HG03135 (cell line): ENCODE results near the gene KDM4E.
"Not testable (repeated sequence)": the region's sequence is repeated elsewhere in the genome, so short reads cannot be mapped to it uniquely, and the experiment has no call there.

Experiments used
- ATAC-seq: cut with Tn5 transposase; IDR thresholded peaks from one replicate; pipeline ENCODE4 v1.9.1; 2021; ENCODE audit warnings: mild to moderate bottlenecking, moderate library complexity; ENCODE audit not compliant: unreplicated experiment

KDM4E gene

DNA sequence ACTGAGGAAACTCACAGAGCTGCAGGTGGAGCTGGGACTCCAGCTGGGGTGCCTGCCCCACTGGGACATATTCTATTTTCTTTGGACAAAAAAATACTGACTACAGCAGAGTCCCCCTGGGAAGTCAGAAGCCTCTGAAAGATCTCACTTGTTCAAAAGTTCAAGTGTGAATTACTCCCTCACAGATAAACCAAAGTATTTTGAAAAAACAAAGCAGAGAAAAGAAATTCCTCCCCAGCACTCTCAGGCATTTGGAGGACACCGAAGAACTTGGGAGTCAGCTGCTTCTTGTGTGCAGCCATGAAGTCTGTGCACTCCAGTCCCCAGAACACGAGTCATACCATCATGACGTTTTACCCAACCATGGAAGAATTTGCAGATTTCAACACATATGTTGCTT, 24.1 kb downstream of the KDM4E start, which contains the start of gene KDM4F:
Gene KDM4F (plus strand): TSS at position 301 of the 400 bp plus-strand sequence.
- not testable (repeated sequence) for ATAC-seq

DNA sequence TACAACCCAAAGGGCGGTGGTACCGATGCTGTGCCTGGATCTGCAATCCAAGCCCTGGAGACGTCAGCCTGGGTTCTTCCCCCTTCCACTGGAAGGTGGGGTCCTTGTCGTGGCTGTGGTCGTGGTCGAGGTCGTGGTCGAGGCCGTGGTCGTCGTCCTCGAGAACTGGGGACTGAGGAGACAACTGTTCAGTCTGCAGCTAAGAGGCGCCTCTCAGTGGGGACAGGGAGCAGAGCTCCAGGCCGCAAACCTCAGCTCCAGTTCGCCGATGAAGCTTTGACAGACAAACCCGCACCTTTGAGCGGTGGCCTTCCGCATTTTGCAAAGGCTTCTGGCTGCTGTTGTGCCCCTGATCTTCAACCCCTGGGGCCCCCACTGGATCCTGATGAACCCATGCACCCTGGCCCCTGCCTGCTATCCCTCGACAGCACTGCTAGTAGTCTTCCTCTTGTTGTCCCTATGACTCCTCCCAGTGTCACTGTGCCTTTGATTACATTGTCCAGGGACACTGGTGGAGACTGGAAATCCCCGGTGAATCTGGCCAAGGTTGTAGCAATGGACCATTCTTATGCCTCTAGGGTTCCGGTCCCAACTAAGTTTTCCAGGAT, 25.6 kb downstream of the KDM4E start:
- ATAC-seq: no peak

DNA sequence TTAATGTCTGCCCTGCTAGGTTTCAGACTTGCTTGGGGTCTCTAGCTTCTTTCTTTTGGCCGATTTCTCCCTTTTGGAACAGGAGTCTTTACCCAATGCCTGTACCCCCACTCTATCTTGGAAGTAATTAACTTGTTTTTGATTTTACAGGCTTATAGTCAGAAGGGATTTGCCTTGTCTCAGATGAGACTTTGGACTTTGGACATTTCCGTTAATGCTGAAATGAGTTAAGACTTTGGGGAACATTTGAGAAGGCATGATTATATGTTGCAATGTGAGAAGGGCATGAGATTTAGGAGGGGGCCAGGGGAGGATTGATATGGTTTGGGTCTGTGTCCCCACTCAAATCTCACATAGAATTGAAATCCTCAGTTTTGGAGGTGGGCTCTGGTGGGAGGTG, 29.3 kb downstream of the KDM4E start:
- no peak for ATAC-seq

DNA sequence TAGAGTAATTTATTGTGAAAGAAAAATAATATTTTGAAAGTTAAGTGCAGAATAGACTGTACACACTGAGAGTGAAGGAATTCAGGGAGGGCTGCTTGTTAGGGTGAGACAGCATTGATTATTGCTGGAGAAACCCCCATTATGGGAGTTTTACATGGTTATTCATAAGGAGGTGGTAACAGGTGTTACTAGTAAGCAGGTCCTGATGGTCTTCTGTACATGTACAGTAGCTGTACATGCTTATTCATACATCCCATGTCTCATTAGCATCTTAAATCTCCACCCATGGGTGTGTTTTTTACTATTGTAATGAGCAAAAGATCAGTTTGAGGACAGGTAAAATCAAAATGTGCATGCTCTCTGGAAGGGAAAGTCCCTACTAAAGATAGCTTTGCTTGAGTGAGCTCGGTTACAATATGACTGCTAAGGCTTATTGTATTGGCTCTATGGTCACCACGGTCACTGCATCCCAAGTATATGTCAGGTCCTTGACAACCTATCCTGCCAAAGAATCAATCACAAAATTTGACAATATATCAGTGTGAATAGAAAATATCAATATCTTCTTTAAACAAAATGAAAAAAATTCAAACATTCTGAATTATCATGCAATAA, 30.3 kb downstream of the KDM4E start:
- peak; percentile 95 for ATAC-seq

DNA sequence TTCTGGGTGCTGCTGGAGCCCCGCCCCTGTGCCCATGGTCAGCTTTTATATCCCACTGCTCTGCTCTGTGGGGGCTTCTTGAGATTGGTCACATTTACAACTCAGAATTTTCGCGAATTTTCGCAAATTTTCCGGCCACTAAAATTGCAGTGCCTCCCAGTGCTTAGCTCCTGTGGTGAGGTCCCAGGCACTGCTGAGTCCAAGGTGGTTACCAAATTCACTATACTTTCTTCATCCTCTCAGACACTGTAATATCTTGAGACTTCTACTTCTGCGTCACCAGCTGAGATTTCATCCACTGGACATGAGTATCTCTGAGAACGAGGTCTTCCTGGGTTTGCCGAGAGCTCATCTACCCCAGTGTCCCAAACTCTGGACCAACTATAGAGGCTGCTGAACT, 32.9 kb downstream of the KDM4E start:
- ATAC-seq: no peak

DNA sequence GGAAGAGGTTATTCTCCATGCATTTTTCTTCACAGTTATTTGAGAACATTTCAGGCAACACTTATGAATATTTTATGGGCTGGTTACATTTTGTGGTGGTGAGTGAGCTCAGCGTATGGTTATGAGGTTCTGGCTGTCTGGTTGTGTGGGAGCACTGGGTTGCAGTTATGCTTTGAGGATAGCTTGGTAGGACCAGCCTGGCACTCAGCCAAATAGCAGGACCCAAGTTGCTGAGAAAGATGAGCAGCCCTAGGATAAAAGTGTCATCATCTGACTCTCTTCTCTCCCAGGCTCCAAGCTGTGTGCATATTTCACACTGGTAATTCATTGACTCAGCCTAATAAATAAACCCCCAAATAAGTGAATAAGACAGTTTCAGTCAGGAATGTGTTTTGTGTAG, 33.6 kb downstream of the KDM4E start:
- no peak for ATAC-seq

DNA sequence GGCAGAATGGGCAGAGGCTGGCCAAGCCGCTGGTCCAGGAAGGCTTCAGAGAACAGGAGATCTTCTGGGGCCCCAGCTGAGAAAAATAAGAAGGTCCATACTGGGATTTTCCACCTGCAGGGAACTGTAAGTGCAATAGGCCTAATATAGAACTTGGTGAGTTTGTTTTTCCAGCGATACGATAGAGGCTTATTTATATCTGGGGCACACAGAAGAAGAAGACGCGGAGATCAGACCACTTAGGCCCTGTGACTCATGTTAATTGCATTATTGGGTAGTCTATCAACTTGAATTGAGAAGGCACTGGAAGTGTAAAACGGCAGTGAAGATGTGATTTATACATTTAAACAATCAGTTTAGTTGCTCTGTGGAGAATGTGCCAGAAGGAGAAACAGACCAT, 34.0 kb downstream of the KDM4E start:
- ATAC-seq: no peak

DNA sequence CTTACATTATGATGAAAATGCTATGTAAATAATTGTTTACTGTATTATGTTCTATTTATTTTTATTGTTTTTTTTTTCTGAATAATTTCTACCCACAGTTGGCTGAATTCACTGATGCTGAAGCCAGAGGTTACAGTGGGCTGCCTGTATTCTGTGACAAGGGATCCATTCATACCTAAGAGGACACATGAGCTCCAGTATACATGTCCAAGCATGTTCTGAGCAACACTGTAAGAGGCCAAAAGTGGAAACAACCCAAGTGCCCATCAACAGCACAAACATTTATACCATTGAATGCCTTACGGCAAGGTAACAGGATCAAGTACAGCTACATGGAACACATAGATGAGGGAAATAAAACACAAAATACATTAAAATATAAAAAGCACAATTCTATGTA, 40.3 kb downstream of the KDM4E start:
- ATAC-seq: no peak

DNA sequence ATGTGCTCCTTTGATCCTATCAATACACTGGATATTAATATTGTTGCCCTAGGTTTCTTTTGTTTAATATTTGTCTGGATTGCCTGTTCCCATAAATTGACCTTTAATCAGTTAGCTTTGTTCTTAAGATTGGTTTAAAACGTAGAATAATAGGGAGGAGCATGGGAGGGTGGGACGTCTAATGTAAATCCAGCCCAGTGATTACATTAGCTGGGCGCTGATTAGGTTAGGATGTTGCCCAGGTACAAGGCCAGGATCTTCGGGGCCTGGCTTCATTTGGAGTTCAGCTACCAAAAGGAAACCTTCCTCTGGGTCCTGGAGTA, 41.6 kb downstream of the KDM4E start, which contains the start of gene SRSF8:
Gene SRSF8 (plus strand): TSS at position 204 of the 323 bp plus-strand sequence. CDS start 308 bp downstream, outside the sequence.
- ATAC-seq: peak; percentile 34

DNA sequence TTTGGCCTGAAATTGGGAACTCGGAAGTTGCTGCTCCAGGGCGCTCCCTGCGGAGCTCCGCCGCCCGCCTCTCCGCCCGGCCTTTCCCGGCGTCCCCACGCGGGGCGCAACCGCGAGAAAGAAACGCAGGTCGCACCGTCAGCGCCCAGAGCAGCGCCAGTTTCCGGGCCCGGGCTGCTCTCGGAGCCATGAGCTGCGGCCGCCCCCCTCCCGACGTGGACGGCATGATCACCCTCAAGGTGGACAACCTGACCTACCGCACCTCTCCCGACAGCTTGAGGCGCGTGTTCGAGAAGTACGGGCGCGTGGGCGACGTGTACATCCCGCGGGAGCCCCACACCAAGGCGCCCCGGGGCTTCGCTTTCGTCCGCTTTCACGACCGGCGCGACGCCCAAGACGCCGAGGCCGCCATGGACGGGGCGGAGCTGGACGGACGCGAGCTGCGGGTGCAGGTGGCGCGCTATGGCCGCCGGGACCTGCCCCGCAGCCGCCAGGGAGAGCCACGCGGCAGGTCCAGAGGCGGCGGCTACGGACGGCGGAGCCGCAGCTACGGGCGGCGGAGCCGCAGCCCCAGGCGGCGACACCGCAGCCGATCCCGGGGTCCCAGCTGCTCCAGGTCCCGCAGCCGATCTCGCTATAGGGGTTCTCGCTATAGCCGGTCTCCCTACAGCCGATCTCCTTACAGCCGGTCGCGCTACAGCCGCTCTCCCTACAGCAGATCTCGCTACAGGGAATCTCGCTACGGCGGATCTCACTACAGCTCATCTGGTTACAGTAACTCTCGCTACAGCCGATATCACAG, 42.2 kb downstream of the KDM4E start:
- ATAC-seq: peak; percentile 68

DNA sequence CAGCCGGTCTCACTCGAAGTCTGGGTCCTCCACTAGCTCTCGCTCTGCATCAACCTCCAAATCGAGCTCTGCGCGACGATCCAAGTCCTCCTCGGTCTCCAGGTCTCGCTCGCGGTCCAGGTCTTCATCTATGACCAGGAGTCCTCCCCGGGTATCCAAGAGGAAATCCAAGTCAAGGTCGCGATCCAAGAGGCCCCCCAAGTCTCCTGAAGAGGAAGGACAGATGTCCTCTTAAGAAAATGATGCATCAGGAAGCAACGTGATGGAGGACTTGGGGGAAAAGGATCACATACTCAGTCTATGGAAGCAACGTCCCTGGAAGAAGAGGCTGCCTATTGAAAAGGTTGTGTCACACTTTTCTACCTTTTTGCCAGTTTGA, 42.8 kb downstream of the KDM4E start:
- ATAC-seq: no peak

DNA sequence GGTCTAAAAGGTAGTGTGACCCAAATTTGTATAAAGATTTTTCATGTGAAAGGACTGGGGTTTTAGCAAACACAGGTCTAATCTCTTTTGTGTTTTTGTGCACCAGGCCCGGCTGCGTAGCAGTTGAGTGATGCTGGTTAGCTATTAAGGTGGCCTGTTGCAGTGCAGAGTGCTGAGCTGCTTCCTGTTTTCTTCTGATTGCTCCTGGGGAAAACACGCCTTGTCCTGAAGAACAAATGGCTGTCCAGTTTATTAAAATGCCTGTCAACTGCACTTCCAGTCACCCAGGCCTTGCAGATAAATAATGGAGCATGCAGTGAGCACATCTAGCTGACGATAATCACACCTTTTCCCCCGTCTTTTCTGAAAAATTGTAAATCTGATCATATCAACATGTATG, 43.5 kb downstream of the KDM4E start:
- peak; percentile 64 for ATAC-seq

DNA sequence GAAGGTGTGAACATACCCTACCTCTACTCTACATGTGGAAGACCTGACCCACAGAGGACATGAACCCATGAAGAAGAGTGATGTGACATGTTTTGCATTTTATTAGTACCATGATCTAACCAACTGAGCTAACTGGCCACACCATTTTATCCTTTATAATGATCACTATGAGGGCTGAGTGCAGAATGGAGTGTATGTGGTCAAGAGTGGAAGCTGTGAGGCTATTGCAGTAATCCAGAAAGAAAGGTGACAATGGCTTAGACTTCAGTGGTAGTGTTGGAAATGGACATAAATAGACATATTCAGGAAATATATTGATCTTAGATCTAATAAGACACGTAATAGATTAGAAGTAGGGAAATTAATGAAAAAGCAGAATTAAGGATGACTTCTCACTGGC, 45.4 kb downstream of the KDM4E start:
- ATAC-seq: no peak

DNA sequence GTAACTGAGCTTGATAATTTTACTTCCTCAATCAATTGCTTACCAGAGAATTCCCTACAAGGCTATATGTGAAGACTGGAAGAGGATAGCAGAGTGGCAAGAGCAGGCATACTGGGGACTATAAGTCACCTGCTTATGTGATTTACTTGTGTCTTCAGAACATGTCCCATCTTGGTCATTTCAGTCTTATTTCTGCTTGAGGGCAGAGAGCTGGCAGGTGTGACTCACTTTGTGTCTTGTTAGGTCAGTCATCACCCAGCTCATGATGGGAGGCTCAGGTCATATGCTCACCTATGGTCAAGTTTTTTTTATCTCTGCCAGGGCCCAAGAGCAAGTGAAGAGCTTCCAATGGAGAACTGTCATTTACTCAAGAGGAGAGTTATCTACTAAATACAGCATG, 47.9 kb downstream of the KDM4E start:
- ATAC-seq: no peak

DNA sequence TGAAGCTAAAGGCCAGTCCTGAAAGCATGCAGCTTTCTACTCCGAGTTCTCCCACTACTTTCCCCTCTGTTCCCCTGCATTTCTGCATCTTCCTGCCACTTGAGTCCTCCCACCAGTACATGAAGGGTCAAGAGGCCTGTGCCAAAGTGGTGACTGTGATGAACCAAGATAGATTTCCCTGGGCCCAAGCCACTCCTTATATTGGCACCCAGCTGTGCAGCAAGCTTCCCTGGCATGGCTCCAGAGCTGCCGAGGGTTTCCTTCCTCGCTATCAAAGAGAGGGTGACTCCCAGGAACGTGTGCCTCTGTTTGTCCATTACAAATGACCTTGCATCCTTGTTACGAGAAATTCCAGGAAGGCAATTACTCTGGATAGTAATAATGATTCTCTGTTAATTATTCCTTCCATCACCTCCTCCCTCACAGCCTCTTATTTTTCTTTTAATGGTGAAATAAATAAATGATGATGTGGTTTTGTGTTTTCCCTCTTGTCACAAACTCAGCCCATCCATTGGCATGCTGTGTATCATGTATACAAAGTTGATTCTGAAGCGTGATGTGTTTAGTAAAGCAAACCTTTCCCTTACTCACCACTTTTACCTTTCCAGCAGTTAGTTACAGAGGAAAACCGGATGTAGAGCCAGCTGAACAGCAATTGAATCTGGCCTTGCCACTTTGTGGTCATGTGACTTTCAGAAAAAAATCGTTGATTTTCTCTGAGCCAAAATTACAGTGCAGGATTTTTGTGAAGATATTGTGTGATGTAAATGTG, 49.9 kb downstream of the KDM4E start:
- ATAC-seq: no peak

DNA sequence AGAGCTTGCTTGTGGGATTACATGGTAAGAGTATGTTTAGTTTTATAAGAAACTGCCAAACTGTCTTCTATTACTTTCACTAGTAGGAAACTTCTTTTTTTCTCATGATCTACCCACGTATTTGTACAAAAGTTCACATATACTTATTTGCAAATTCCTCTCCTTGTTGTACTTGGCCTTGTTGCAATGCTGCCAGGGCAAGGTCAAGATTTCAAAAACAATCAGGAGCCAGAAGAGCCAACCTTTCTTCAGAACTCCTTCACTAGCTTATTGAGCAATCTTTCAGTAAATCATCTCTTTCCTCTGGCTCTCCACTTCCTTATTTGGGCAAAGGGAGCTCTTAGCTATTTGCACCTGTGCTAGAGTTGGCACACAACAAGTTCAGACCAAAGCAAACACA, 51.4 kb downstream of the KDM4E start:
- ATAC-seq: peak; percentile 75

DNA sequence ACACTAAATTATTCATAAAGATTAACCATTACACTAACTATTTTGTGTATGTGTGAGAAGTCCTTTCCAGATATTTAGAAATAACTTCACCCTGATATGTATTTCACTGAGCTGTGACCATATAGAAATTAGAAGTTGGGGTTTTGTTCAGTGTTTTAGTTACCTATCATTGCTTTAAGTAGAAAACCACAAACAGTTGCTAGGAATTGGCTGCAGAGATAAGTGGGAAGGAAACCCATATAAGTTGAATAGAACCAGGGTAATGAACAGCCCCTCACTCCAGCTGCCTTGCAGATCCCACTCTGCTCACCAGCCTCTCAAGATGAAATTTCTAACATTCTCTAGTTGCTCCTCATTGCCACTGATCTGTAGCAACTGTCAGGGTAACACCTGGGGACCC, 51.9 kb downstream of the KDM4E start:
- no peak for ATAC-seq
